Measurements from ENCODE around the gene NHEJ1. TPM values are rescaled to one million over a fixed set of nuclear protein-coding genes. Genes with fewer than 3 reads are reported as not detected.
"Not testable (repeated sequence)": the region's sequence is repeated elsewhere in the genome, so short reads cannot be mapped to it uniquely, and the experiment has no call there.

The NHEJ1 gene
- total RNA-seq, 1 donor: 23.8 TPM

GRCh38 chr2:219205981-219206327, 45.3 kb upstream of the NHEJ1 start:
- H3K4me3 ChIP-seq (ENCODE audit: low read depth, low read length): peak overlapping the region; percentile 87
- TF ChIP-seq CTCF (IDR thresholded peaks at IDR 0.05; ENCODE audit: insufficient read depth, low read length): no peak
- DNase-seq (ENCODE audit: low read depth): no peak

GRCh38 chr2:219205165-219205538, 44.5 kb upstream of the NHEJ1 start:
- no peak overlapping the region for H3K4me3 ChIP-seq (ENCODE audit: low read depth, low read length)
- TF ChIP-seq CTCF (IDR thresholded peaks at IDR 0.05; ENCODE audit: insufficient read depth, low read length): no peak
- no peak for DNase-seq (ENCODE audit: low read depth)

- no peak for DNase-seq (ENCODE audit: low read depth)
- TF ChIP-seq CTCF (IDR thresholded peaks at IDR 0.05; ENCODE audit: insufficient read depth, low read length): no peak
- no peak overlapping the region for H3K4me3 ChIP-seq (ENCODE audit: low read depth, low read length)
These were observed 44.0 kb upstream of the NHEJ1 start for GRCh38 chr2:219204425-219205164.

GRCh38 chr2:219201331-219201730, 40.7 kb upstream of the NHEJ1 start:
- not testable (repeated sequence) for H3K4me3 ChIP-seq (ENCODE audit: low read depth, low read length); DNase-seq (ENCODE audit: low read depth)

GRCh38 chr2:219200502-219201326, 40.1 kb upstream of the NHEJ1 start:
- DNase-seq (ENCODE audit: low read depth); H3K4me3 ChIP-seq (ENCODE audit: low read depth, low read length): not testable (repeated sequence)

- no peak for TF ChIP-seq CTCF (IDR thresholded peaks at IDR 0.05; ENCODE audit: insufficient read depth, low read length)
- no peak overlapping the region for H3K4me3 ChIP-seq (ENCODE audit: low read depth, low read length)
- no peak for DNase-seq (ENCODE audit: low read depth)
These were observed 39.0 kb upstream of the NHEJ1 start for GRCh38 chr2:219199470-219200211.

- no peak overlapping the region for H3K4me3 ChIP-seq (ENCODE audit: low read depth, low read length)
- DNase-seq (ENCODE audit: low read depth): no peak
- TF ChIP-seq CTCF (IDR thresholded peaks at IDR 0.05; ENCODE audit: insufficient read depth, low read length): no peak
These were observed 38.4 kb upstream of the NHEJ1 start for GRCh38 chr2:219198974-219199373.
